IMR-90 (cell line): ENCODE data around the gene CTDSPL. TPM values are rescaled to one million over a fixed set of nuclear protein-coding genes. Genes with fewer than 3 reads are reported as not detected.

Experiments used
- ATAC-seq: fragments of 200-7000 bp; cut with Tn5 transposase; 2 replicates; pipeline ENCODE4 v1.9.1; 2020; ENCODE audit warnings: low read depth, mild to moderate bottlenecking, moderate library complexity
- BruUV-seq: library from RNA; stranded (reverse); fragments of 400-500 nt; replicated peaks from 2 replicates; lab custom pipeline; 2021; lab: Mats Ljungman, UMichigan
- CTCF ChIA-PET: fragments of 300-600 bp; formaldehyde crosslinking; extraction: SDS; loops from one replicate; lab custom pipeline; 2021; ENCODE audit warnings: antibody characterized with exemption; lab: Yijun Ruan, JAX
- POLR2A ChIA-PET: fragments of 300-600 bp; sonication (Branson Sonifier 250); formaldehyde crosslinking; loops from one replicate; lab custom pipeline; 2022; ENCODE audit warnings: antibody characterized with exemption; ENCODE audit not compliant: unreplicated experiment; lab: Charles Lee
- DNase-seq: peaks from one replicate; pipeline ENCODE4 v3.0.0; 2013
- H2AFZ ChIP-seq: replicated peaks from 2 replicates; pipeline ENCODE3; 2013; ENCODE audit warnings: low read length, mild to moderate bottlenecking; ENCODE audit not compliant: poor library complexity
- H2AK5ac ChIP-seq: 2 replicates; pipeline ENCODE4 v1.6.1; 2013; ENCODE audit warnings: low read depth, low read length, inconsistent platforms
- H2AK9ac ChIP-seq: replicated peaks from 2 replicates; pipeline ENCODE3; 2013; ENCODE audit warnings: mild to moderate bottlenecking, low read depth, low read length, moderate library complexity; ENCODE audit not compliant: poor library complexity
- H2BK120ac ChIP-seq: 2 replicates; pipeline ENCODE4 v1.6.1; 2013; ENCODE audit warnings: low read depth, low read length, inconsistent platforms
- H2BK15ac ChIP-seq: 3 replicates; pipeline ENCODE4 v1.6.1; 2013; ENCODE audit warnings: low read depth, low read length, inconsistent platforms
- H2BK20ac ChIP-seq: 2 replicates; pipeline ENCODE4 v1.6.1; 2013; ENCODE audit warnings: low read depth, mild to moderate bottlenecking, inconsistent platforms, low read length, moderate library complexity
- H2BK5ac ChIP-seq: 2 replicates; pipeline ENCODE4 v1.6.1; 2013; ENCODE audit warnings: mild to moderate bottlenecking, low read depth, low read length, inconsistent platforms; ENCODE audit not compliant: poor library complexity, severe bottlenecking
- H3K14ac ChIP-seq: replicated peaks from 2 replicates; pipeline ENCODE4 v1.6.1; 2013; ENCODE audit warnings: low read depth, low read length, inconsistent platforms
- H3K18ac ChIP-seq: 2 replicates; pipeline ENCODE4 v1.6.1; 2013; ENCODE audit warnings: low read depth, low read length, control low read depth
- H3K23ac ChIP-seq: 2 replicates; pipeline ENCODE4 v1.6.1; 2013; ENCODE audit warnings: low read depth, low read length, inconsistent platforms
- H3K27ac ChIP-seq: 2 replicates; pipeline ENCODE4 v1.5.1; 2013; ENCODE audit warnings: mild to moderate bottlenecking, control low read depth, low read length; ENCODE audit not compliant: insufficient read depth
- H3K27me3 ChIP-seq: 2 replicates; pipeline ENCODE4 v1.6.1; 2013; ENCODE audit warnings: low read length; ENCODE audit not compliant: control insufficient read depth, insufficient read depth
- H3K36me3 ChIP-seq: 2 replicates; pipeline ENCODE4 v1.6.1; 2013; ENCODE audit warnings: low read length, mixed read lengths; ENCODE audit not compliant: control insufficient read depth, insufficient read depth
- H3K4ac ChIP-seq: 2 replicates; pipeline ENCODE4 v1.6.1; 2013; ENCODE audit warnings: low read depth, low read length, inconsistent platforms
- H3K4me1 ChIP-seq: 2 replicates; pipeline ENCODE4 v1.6.1; 2013; ENCODE audit warnings: low read length, mixed read lengths; ENCODE audit not compliant: control insufficient read depth, insufficient read depth
- H3K4me2 ChIP-seq: 2 replicates; pipeline ENCODE4 v1.6.1; 2013; ENCODE audit warnings: low read depth, mild to moderate bottlenecking, control low read depth, low read length, moderate library complexity
- H3K4me3 ChIP-seq: 2 replicates; pipeline ENCODE4 v1.5.1; 2013; ENCODE audit warnings: low read depth, mild to moderate bottlenecking, control low read depth, low read length, moderate library complexity; ENCODE audit not compliant: insufficient read depth
- H3K56ac ChIP-seq: 2 replicates; pipeline ENCODE4 v1.6.1; 2013; ENCODE audit warnings: low read length, inconsistent platforms; ENCODE audit not compliant: insufficient read depth; ENCODE audit errors: extremely low read depth
- H3K79me1 ChIP-seq, 2 experiments: 2 replicates each; pipeline ENCODE4 v1.6.1; 2013; ENCODE audit warnings: low read length in 2 of 2, inconsistent platforms in 1 of 2, low read depth in 1 of 2
- H3K9ac ChIP-seq: 2 replicates; pipeline ENCODE4 v1.6.1; 2013; ENCODE audit warnings: low read depth, low read length, control low read depth
- H3K9me1 ChIP-seq: 2 replicates; pipeline ENCODE4 v1.6.1; 2013; ENCODE audit warnings: low read length, inconsistent platforms; ENCODE audit not compliant: insufficient read depth
- H3K9me3 ChIP-seq: 2 replicates; pipeline ENCODE4 v1.6.1; 2013; ENCODE audit warnings: low read length; ENCODE audit not compliant: control insufficient read depth, insufficient read depth
- H4K20me1 ChIP-seq: 2 replicates; pipeline ENCODE4 v1.6.1; 2013; ENCODE audit warnings: low read length, inconsistent platforms; ENCODE audit not compliant: insufficient read depth
- H4K5ac ChIP-seq: 2 replicates; pipeline ENCODE4 v1.6.1; 2013; ENCODE audit warnings: mild to moderate bottlenecking, low read depth, low read length, control low read depth
- H4K8ac ChIP-seq, 2 experiments: 2 replicates each; pipeline ENCODE4 v1.6.1; 2013; ENCODE audit warnings: low read depth in 2 of 2, low read length in 2 of 2, control low read depth in 1 of 2, inconsistent platforms in 1 of 2
- H4K91ac ChIP-seq: 2 replicates; pipeline ENCODE4 v1.6.1; 2013; ENCODE audit warnings: low read depth, low read length, inconsistent platforms; ENCODE audit not compliant: insufficient read depth
- BHLHE40 ChIP-seq: fragments of 150-350 bp; IDR thresholded peaks from 2 replicates; pipeline ENCODE4 v1.6.1; 2016; ENCODE audit warnings: mild to moderate bottlenecking, low read depth, low read length
- CEBPB ChIP-seq: IDR thresholded peaks from 2 replicates; pipeline ENCODE4 v1.6.1; 2012; ENCODE audit warnings: low read depth, low read length, improper control_type of control experiment
- CHD1 ChIP-seq: IDR thresholded peaks from 2 replicates; pipeline ENCODE4 v1.6.1; 2012; ENCODE audit warnings: low read depth, low read length, improper control_type of control experiment
- CTCF ChIP-seq: conservative IDR thresholded peaks from 2 replicates; pipeline ENCODE4 v1.5.1; 2012; ENCODE audit warnings: mild to moderate bottlenecking, low read depth, low read length, improper control_type of control experiment
- ELK1 ChIP-seq: fragments of 150-350 bp; IDR thresholded peaks from 2 replicates; pipeline ENCODE4 v1.6.1; 2016; ENCODE audit warnings: low read depth, mild to moderate bottlenecking, low read length, moderate library complexity, borderline replicate concordance
- FOS ChIP-seq: fragments of 150-350 bp; IDR thresholded peaks from 2 replicates; pipeline ENCODE4 v1.6.1; 2016; ENCODE audit warnings: low read depth, low read length
- MAFK ChIP-seq: IDR thresholded peaks from 2 replicates; pipeline ENCODE4 v1.6.1; 2012; ENCODE audit warnings: low read depth, low read length, improper control_type of control experiment
- MAZ ChIP-seq: IDR thresholded peaks from 2 replicates; pipeline ENCODE4 v1.6.1; 2012; ENCODE audit warnings: low read depth, mild to moderate bottlenecking, low read length, improper control_type of control experiment, moderate library complexity, borderline replicate concordance
- MXI1 ChIP-seq: IDR thresholded peaks from 2 replicates; pipeline ENCODE4 v1.6.1; 2012; ENCODE audit warnings: low read depth, mild to moderate bottlenecking, low read length, moderate library complexity, borderline replicate concordance
- NFE2L2 ChIP-seq: fragments of 150-350 bp; IDR thresholded peaks from 2 replicates; pipeline ENCODE4 v1.6.1; 2016; ENCODE audit warnings: low read depth, mild to moderate bottlenecking, low read length
- POLR2A ChIP-seq: IDR thresholded peaks from 2 replicates; pipeline ENCODE4 v1.6.1; 2012; ENCODE audit warnings: mild to moderate bottlenecking, low read depth, low read length
- RAD21 ChIP-seq: IDR thresholded peaks from 2 replicates; pipeline ENCODE4 v1.6.1; 2012; ENCODE audit warnings: low read length, improper control_type of control experiment
- RCOR1 ChIP-seq: IDR thresholded peaks from 2 replicates; pipeline ENCODE4 v1.6.1; 2012; ENCODE audit warnings: mild to moderate bottlenecking, low read length, improper control_type of control experiment; ENCODE audit not compliant: insufficient replicate concordance
- RFX5 ChIP-seq: IDR thresholded peaks from 2 replicates; pipeline ENCODE4 v1.8.0; 2012; ENCODE audit warnings: low read depth, mild to moderate bottlenecking, low read length, moderate library complexity
- SMC3 ChIP-seq: fragments of 150-350 bp; IDR thresholded peaks from 2 replicates; pipeline ENCODE4 v1.6.1; 2016; ENCODE audit warnings: low read depth, mild to moderate bottlenecking, antibody characterized with exemption, low read length, moderate library complexity
- USF2 ChIP-seq: fragments of 150-350 bp; IDR thresholded peaks from 2 replicates; pipeline ENCODE4 v1.6.1; 2017; ENCODE audit warnings: mild to moderate bottlenecking, antibody characterized with exemption, low read length, low read depth
- WGBS, 2 experiments: methylation state at CpG; one replicate each; pipeline versions ENCODE4 v1.1.5 to v1.1.7; 2013; ENCODE audit warnings: missing lambda C conversion rate in 2 of 2; ENCODE audit not compliant: insufficient read length in 1 of 2; ENCODE audit errors: extremely low coverage in 2 of 2; 5-methylcytosine and 5-hydroxymethylcytosine counted together
- dilution Hi-C: fragments of 300-500 bp; cut with HindIII; formaldehyde crosslinking; loops from one replicate; pipeline ENCODE4 v1.14.3; 2018; ENCODE audit warnings: low sequenced_read_pairs; ENCODE audit not compliant: unreplicated experiment
- in situ Hi-C: fragments of 300-500 bp; cut with MboI; formaldehyde crosslinking; loops from 3 replicates; pipeline ENCODE4 v1.14.3; 2019; ENCODE audit warnings: low sequenced_read_pairs, inconsistent platforms, mixed read lengths
- intact Hi-C: fragments of 100-400 bp; cut with micrococcal nuclease; formaldehyde crosslinking; loops from 2 replicates; pipeline ENCODE4 v1.10.0; 2022
- polyA plus RNA-seq, 3 experiments: library from polyadenylated mRNA; depleted of rRNA; stranded (reverse); fragments of >200 nt; gene quantifications; 2 replicates each; pipeline ENCODE4 v1.2.3, GENCODE V29; 2012; ENCODE audit warnings: low replicate concordance in 1 of 3
- total RNA-seq: library from RNA; depleted of rRNA; stranded (reverse); fragments of >200 nt; gene quantifications from 2 replicates; pipeline ENCODE4 v1.2.3, GENCODE V29; 2012

CTDSPL gene
- total and polyA plus RNA-seq, 2 of the 4 experiments (the other 2 are of a cell fraction): 24.5 to 29.0 TPM

- H3K23ac ChIP-seq: no peak overlapping the region
- in situ Hi-C loops: no loop called here
- no peak overlapping the region for H3K4me3 ChIP-seq
- ChIA-PET CTCF (interaction anchor here (1.0 kb wide), 1 partner anchor 14 kb away, joined by 3 read pairs; no protein-coding TSS in a partner anchor), POLR2A (no interaction called here)
- peaks cover 37% of the 10 kb centered on the region; the same call in 1 of the 2 replicates for H4K20me1 ChIP-seq
- intact Hi-C loops: no loop called here
- no peak overlapping the region for H4K8ac ChIP-seq
- no peak overlapping the region for H2BK15ac ChIP-seq
- H4K5ac ChIP-seq: no peak overlapping the region
- no peak overlapping the region for H3K18ac ChIP-seq
- DNase-seq (no peak), ATAC-seq (no peak)
- H3K79me1 ChIP-seq: peaks cover 44 to 65% of the 10 kb centered on the region in 2 experiments
- no peaks in the 10 kb centered on the region for H3K36me3 ChIP-seq
- H3K4me2 ChIP-seq: no peak overlapping the region
- no TSS peak for BruUV-seq
- H3K27me3 ChIP-seq: no peaks in the 10 kb centered on the region
- H2BK5ac ChIP-seq: no peak overlapping the region
- no peak overlapping the region for H3K4ac ChIP-seq
- H2BK20ac ChIP-seq: no peak overlapping the region
- H2AK9ac ChIP-seq: no peak overlapping the region
- no peak overlapping the region for H3K27ac ChIP-seq
- H4K91ac ChIP-seq: no peak overlapping the region
- no peak overlapping the region for H2BK120ac ChIP-seq
- TF ChIP-seq SMC3: no peak
- TF ChIP-seq ELK1: no peak
- no peak for TF ChIP-seq RFX5
- TF ChIP-seq USF2: no peak
- TF ChIP-seq CEBPB: no peak
- no peak for TF ChIP-seq BHLHE40
- TF ChIP-seq POLR2A: no peak
- no peak for TF ChIP-seq NFE2L2
- TF ChIP-seq MAZ: no peak
- TF ChIP-seq MXI1: no peak
- TF ChIP-seq MAFK: no peak
- TF ChIP-seq FOS: no peak
- no peak for TF ChIP-seq CTCF
- no peak for TF ChIP-seq RAD21
- no peak for TF ChIP-seq CHD1
- TF ChIP-seq RCOR1: no peak
- dilution Hi-C loops: no loop called here
- no peak overlapping the region for H2AFZ ChIP-seq
- WGBS, 2 experiments: no CpG with 5 or more reads among the region's 3 CpGs
- no peak overlapping the region for H3K14ac ChIP-seq
- H3K4me1 ChIP-seq: peaks cover 2% of the 10 kb centered on the region
- peaks cover 11% of the 10 kb centered on the region for H3K9me1 ChIP-seq
- no peaks in the 10 kb centered on the region for H3K9me3 ChIP-seq
- no peak overlapping the region for H2AK5ac ChIP-seq
- no peak overlapping the region for H3K56ac ChIP-seq
- H3K9ac ChIP-seq: no peak overlapping the region
These were observed 21.0 kb downstream of the CTDSPL start for GRCh38 chr3:37882711-37883110.
